HepG2 (cell line): ENCODE results near the gene ESPN. TPM values are rescaled to one million over a fixed set of nuclear protein-coding genes. Genes with fewer than 3 reads are reported as not detected.
A peak's percentile ranks its signal among the peaks of the same experiment; 100 is the strongest.

Experiments used
- TFAP4 ChIP-seq: sonication (generic); IDR thresholded peaks from 2 replicates; pipeline ENCODE4 v1.6.1; 2016; ENCODE audit warnings: low read depth, borderline replicate concordance
- TMF1 ChIP-seq: sonication (generic); formaldehyde crosslinking; IDR thresholded peaks from 2 replicates; pipeline ENCODE4 v1.8.1; 2022; ENCODE audit warnings: low read depth, missing genetic modification reagents
- TOPORS ChIP-seq: sonication (generic); formaldehyde crosslinking; IDR thresholded peaks from 2 replicates; pipeline ENCODE4 v1.8.0; 2023; ENCODE audit warnings: mild to moderate bottlenecking, missing genetic modification reagents
- ZNF225 ChIP-seq: sonication (generic); formaldehyde crosslinking; IDR thresholded peaks from 2 replicates; pipeline ENCODE4 v1.4.0; 2020; ENCODE audit warnings: mild to moderate bottlenecking, missing genetic modification reagents
- ZNF280D ChIP-seq: sonication (generic); formaldehyde crosslinking; IDR thresholded peaks from 2 replicates; pipeline ENCODE4 v1.5.1; 2020; ENCODE audit warnings: mild to moderate bottlenecking, missing genetic modification reagents
- ZNF672 ChIP-seq: sonication (generic); formaldehyde crosslinking; IDR thresholded peaks from 2 replicates; pipeline ENCODE4 v1.8.1; 2022; ENCODE audit warnings: missing genetic modification reagents
- ZNF816 ChIP-seq: sonication (generic); formaldehyde crosslinking; IDR thresholded peaks from 2 replicates; pipeline ENCODE4 v1.8.0; 2022; ENCODE audit warnings: missing genetic modification reagents, mild to moderate bottlenecking, borderline replicate concordance
- polyA plus RNA-seq, 8 experiments: library from polyadenylated mRNA; depleted of rRNA in 3 of 8; stranded (reverse) in 7 of 8; unstranded in 1 of 8; fragments of >200 nt; fragmentation: Illumina TruSeq in 4 of 8; extraction: Trizol in 4 of 8; gene quantifications; 2 replicates each; pipeline versions ENCODE4 v1.2.1 to v1.2.3, GENCODE V29; 2011 to 2016; ENCODE audit warnings: low read depth in 4 of 8, missing spikeins in 1 of 8, mixed read lengths in 1 of 8; ENCODE audit not compliant: insufficient read depth in 1 of 8
- total RNA-seq, 5 experiments: library from RNA; depleted of rRNA; stranded (reverse); fragments of >200 nt; fragmentation: Illumina TruSeq; extraction: Trizol; gene quantifications; 2 replicates each; pipeline ENCODE4 v1.2.3, GENCODE V29; 2016; ENCODE audit warnings: low read depth in 1 of 5
- TF ChIP-seq, protein P1 (sequence below): sonication (generic); formaldehyde crosslinking; IDR thresholded peaks from 2 replicates; pipeline ENCODE4 v1.9.0; 2022; ENCODE audit warnings: low read depth, missing genetic modification reagents

ESPN gene
- total and polyA plus RNA-seq, 2 of the 13 experiments (the other 11 are each of a cell fraction or from before 2014, with no cell fraction given): 48.6 to 54.2 TPM

- TF ChIP-seq ZNF280D (no peak), TOPORS (CRISPR knock-in tag) (no peak; the same call in 1 of the 2 replicates), ZNF225 (CRISPR knock-in tag) (no peak), ZNF816 (no peak), TMF1 (CRISPR knock-in tag) (0 out of 2 replicates have a peak, but pooled peaks have one; percentile 59), TFAP4 (no peak), ZNF672 (CRISPR knock-in tag) (no peak)
- TF ChIP-seq, protein P1, sequence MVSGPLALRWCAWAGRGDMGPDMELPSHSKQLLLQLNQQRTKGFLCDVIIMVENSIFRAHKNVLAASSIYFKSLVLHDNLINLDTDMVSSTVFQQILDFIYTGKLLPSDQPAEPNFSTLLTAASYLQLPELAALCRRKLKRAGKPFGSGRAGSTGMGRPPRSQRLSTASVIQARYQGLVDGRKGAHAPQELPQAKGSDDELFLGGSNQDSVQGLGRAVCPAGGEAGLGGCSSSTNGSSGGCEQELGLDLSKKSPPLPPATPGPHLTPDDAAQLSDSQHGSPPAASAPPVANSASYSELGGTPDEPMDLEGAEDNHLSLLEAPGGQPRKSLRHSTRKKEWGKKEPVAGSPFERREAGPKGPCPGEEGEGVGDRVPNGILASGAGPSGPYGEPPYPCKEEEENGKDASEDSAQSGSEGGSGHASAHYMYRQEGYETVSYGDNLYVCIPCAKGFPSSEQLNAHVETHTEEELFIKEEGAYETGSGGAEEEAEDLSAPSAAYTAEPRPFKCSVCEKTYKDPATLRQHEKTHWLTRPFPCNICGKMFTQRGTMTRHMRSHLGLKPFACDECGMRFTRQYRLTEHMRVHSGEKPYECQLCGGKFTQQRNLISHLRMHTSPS: 0 out of 2 replicates have a peak, but pooled peaks have one; percentile 30
Observed at GRCh38 chr1:6462412-6463119, 38.0 kb downstream of the ESPN start (continued).
